H1 (cell line): Measurements from ENCODE around the gene ADPRM. TPM values are rescaled to one million over a fixed set of nuclear protein-coding genes. Genes with fewer than 3 reads are reported as not detected.

Experiments used
- ATF2 ChIP-seq: IDR thresholded peaks from 2 replicates; pipeline ENCODE4 v1.6.1; 2012; ENCODE audit warnings: low read length, inconsistent platforms
- ATF3 ChIP-seq: IDR thresholded peaks from 2 replicates; pipeline ENCODE4 v1.6.1; 2011; ENCODE audit warnings: low read depth, mild to moderate bottlenecking, low read length; ENCODE audit not compliant: insufficient read depth
- CREB1 ChIP-seq: IDR thresholded peaks from 2 replicates; pipeline ENCODE4 v1.6.1; 2012; ENCODE audit warnings: inconsistent platforms
- GTF2F1 ChIP-seq: IDR thresholded peaks from 2 replicates; pipeline ENCODE4 v1.6.1; 2012; ENCODE audit warnings: low read depth, low read length, improper control_type of control experiment, borderline replicate concordance
- TCF12 ChIP-seq: IDR thresholded peaks from 2 replicates; pipeline ENCODE4 v1.6.1; 2011; ENCODE audit warnings: low read depth, mild to moderate bottlenecking, low read length
- ZNF274 ChIP-seq: IDR thresholded peaks from 2 replicates; pipeline ENCODE4 v1.7.0; 2012; ENCODE audit warnings: low read length, borderline replicate concordance; ENCODE audit errors: extremely low read depth
- polyA plus RNA-seq, 7 experiments: library from polyadenylated mRNA; depleted of rRNA in 3 of 7; stranded (reverse) in 5 of 7; unstranded in 2 of 7; fragments of >200 nt in 5 of 7; fragments of 200-250 nt in 2 of 7; gene quantifications; 1 replicate in 5 of 7; 2 replicates in 1 of 7; 4 replicates in 1 of 7; pipeline versions ENCODE4 v1.2.1 to v1.2.3, GENCODE V29; 2011 to 2013; ENCODE audit warnings: missing spikeins in 2 of 7, mixed read lengths in 2 of 7
- total RNA-seq: library from RNA; stranded (reverse); fragmentation: NEBNext Ultra II Directional; extraction: Animal tissue kit (Norgen Biotek cat#: 25700); gene quantifications from 2 replicates; pipeline ENCODE4 v1.2.1, GENCODE V29; 2021

ADPRM gene
- total and polyA plus RNA-seq, 2 of the 8 experiments (the other 6 are each of a cell fraction or from before 2014, with no cell fraction given), result 6.7 to 7.9 TPM

- no peak for TF ChIP-seq GTF2F1
- no peak for TF ChIP-seq ATF3
- TF ChIP-seq TCF12, result no peak
- TF ChIP-seq CREB1, result no peak
- TF ChIP-seq ATF2, result no peak
- TF ChIP-seq ZNF274, result no peak
These were observed 58.3 kb downstream of the ADPRM start (continued) for GRCh38 chr17:10755592-10756127.
